ENCODE data around the gene POU5F1.
"Not testable (repeated sequence)": the region's sequence is repeated elsewhere in the genome, so short reads cannot be mapped to it uniquely, and the experiment has no call there.

The POU5F1 gene

GRCh38 chr6:31170600-31170881 is at the start of gene POU5F1:
TSS of gene POU5F1 (minus strand) at chr6:31170682. CDS start at chr6:31170620, 62 bp downstream.
- DNase-seq, result no peak
- ATAC-seq, result no peak

GRCh38 chr6:31216208-31216898 is 45.9 kb upstream of the POU5F1 start:
- ATAC-seq, result no peak
- DNase-seq, result no peak

GRCh38 chr6:31215216-31215615 is 44.7 kb upstream of the POU5F1 start:
- not testable (repeated sequence) for ATAC-seq, DNase-seq

DNA sequence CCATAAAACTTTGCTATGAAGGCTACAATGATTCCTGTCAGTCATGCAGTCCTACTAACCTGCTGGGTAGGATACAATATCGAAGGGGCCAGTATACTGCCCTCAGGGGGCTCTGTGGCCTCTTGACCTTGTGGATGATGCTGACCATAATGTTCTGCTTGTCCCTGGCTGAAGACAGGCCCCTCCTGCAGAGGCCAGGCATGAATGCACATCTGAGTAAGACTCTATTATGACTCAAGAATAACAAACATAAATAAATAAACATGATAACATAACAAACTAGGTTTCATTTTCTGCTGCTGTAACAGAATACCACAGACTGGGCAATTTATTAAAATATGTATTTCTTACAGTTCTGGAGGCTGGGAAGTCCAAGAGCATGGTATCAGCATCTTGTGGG is 44.0 kb upstream of the POU5F1 start:
- ATAC-seq (no peak), DNase-seq (no peak)

DNA sequence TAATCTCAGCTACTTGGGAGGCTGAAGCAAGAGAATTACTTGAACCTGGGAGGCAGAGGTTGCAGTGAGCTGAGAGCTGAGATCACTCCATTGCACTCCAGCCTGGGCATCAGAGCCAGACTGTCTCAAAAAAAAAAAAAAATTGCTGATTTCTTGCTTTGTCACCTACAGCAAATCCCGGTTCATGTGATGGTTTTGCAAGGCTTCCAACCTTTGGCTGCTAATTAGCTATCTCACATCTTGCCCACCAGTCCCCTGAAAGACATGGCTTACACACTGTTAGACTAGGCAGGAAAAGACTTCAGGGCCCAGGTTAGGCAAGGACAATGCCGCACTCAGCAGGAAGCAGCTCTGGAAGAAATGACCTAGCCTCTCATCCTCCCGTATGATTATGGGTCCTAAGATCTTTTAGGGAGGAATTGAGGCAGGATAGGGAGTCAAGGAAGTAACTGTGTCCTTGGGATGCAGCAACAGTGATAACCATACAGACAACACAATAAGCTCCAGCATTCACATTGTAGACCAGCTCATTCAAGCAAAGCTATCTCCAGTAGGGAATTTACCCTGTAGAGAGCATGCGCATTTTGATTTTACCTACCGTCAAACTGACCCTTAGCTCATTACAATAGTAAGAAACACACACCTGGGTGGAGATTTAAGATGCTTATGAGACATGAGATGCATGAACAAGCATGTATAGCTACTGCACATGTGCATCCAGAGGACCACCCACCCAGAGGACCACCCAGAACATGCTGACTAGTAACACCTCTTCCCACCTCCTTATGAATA is 40.5 kb upstream of the POU5F1 start:
- ATAC-seq, result no peak

DNA sequence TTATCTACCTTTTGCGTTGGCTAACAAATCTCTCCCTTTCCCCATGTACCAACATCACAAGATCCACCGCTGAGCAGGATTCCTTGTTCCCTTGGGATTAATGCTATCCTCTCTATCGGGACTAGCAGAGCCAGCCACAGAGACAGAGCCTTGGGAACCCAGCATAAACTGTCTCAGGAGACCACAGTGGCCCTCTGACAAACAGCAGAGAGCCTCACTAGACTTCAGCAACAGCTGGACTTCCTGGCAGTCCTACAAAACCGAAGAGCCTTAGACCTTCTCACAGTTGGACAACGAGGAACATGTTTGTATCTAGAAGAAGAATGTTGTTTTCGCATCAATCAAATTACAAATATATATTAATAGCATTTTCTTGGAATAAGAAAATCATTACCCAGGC is 39.6 kb upstream of the POU5F1 start:
- ATAC-seq (no peak), DNase-seq (no peak)

More for the DNA sequence above, 40.5 kb upstream of the POU5F1 start:
- no peak for DNase-seq

DNA sequence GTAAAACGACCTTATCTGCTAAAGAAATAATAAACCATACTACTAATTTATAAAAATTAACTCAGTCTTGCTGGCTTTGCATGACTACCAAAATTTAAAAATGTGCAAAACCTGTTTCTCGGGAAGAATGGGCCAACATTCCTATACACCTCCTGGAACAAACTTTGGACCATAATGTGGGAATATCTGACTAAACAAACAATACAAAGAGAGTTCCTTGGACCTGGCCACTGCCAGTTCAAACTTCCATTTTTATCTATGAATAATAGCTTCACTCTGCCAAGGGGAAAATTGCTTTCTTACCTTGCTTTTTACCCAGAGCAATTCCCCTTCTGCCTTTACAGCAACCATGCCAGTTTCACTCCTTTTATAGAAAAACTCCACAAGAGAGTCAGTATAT is 38.7 kb upstream of the POU5F1 start:
- no peak for ATAC-seq
- no peak for DNase-seq

DNA sequence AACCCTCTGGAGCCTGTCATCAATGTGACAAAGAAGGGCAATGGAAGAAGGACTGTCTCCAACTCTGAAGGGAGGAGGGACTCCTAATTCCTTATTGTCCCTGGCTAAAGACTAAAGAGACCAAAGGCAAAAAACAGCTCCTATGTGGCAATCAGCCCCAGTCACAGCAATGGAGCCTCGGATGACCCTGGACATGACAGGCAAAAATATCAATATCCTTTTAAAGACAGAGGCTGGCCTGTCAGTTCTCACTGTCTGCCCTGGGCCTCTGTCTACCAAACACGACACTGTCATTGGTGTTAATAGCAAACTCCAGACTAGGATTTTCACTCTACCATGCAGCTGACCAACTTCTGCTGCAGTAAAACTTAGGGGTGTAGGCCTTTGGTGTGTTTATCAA is 38.0 kb upstream of the POU5F1 start:
- ATAC-seq (no peak), DNase-seq (no peak)

- ATAC-seq, result no peak
- no peak for DNase-seq
Observed at GRCh38 chr6:31205638-31206037, 35.2 kb upstream of the POU5F1 start.

DNA sequence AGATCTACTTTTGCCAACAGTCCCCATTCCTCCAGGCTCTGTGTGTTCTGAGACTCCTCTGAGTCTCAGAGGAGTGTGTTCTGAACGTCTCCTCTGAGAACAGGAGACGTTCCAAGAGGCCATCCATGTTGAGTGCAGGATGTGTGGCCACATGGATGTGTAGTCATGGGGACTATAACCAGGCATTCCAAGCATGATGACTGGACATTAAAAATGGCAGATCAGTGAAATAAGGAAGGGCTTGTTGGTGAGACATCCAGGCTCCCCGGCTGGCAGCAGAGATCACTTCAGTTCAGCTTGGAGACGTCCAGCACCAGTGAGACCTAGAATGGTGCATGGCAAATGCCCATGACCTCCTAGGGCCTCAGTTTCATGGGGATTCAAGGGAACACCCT is 34.3 kb upstream of the POU5F1 start:
- no peak for DNase-seq
- no peak for ATAC-seq

- peak; percentile 62 for DNase-seq
- ATAC-seq, result peak; percentile 88
Observed at GRCh38 chr6:31203345-31203979, 33.0 kb upstream of the POU5F1 start.

DNA sequence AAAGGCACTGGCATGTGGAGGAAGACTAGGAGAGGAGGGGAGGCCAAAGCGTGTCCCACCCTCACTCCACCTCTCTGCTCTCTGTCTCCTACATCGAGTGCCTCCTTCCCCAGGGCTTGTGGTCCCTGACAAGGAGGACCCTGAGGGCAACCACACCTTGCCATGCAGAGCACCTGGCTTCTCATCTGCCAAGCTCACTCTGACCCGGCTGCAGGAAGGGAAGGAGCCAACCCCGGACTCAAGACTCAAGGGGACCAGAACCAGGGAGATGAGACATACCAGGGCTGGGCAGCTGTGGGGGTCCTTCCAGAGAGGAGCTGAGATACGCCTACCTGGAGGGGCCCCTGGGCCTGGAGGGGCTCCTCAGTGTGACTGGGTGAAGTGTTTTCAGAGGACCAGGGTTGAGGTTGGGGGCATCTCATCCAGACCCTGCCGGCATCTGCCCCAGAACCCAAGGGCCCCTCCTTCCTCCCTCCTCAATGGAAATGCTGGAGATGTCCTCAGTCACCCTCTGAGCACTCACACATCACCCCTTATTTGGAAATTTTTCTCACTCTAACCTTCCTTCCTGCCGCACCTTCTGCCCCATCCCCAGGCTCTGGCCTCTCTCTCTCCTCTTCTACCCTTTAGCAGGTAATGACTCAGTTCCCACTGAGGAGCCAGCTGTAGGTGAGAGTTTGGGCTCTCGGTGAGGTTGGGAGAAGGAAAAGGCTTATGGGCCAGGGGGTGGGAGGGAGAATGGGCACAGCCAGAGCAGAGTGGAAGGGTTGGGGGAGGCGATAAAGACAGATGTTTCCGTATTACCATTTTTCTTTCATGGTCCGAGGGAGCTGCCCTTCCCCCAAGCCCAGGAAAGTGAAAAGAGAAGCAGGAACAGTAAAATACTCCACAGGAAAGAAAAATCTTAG is 32.0 kb upstream of the POU5F1 start:
- DNase-seq (peak; percentile 37), ATAC-seq (peak; percentile 5)

DNA sequence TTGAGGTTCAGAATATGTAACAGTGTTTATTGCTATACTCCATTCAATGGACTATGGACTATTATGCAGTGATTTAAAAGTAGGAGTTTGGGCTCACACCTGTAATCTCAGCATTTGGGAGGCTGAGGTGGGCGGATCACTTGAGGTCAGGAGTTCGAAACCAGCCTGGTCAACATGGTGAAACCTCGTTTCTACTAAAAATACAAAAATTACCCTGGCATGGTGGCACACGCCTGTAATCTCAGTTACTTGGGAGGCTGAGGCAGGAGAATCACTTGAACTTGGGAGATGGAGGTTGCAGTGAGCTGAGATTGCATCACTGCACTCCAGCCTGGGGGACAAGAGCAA is 28.6 kb upstream of the POU5F1 start:
- DNase-seq, ATAC-seq: not testable (repeated sequence)

GRCh38 chr6:31197559-31198305 is 27.2 kb upstream of the POU5F1 start:
- DNase-seq (peak; percentile 91), ATAC-seq (peak; percentile 78)

DNA sequence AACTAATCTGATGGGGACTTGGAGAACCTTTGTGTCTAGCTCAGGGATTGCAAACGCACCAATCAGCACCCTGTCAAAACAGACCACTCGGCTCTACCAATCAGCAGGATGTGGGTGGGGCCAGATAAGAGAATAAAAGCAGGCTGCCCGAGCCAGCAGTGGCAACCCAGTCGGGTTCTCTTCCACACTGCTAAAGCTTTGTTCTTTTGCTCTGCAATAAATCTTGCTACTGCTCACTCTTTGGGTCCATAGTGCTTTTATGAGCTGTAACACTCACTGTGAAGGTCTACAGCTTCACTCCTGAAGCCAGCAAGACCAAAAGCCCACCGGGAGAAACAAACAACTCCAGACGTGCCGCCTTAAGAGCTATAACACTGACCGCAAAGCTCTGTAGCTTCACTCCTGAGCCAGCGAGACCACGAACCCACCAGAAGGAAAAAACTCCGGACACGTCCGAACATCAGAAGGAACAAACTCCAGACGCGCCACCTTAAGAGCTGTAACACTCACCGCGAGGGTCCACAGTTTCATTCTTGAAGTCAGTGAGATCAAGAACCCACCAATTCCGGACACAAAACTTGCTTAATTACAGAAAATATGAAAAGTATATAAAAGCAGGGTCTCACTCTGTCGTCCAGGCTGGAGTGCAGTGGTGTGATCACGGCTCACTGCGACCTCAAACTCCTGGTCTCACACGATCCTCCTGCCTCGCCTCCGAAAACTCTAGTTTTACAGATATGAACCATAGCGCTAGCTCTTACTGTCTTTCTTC is 26.0 kb upstream of the POU5F1 start:
- not testable (repeated sequence) for DNase-seq, ATAC-seq

- not testable (repeated sequence) for DNase-seq, ATAC-seq
Observed at GRCh38 chr6:31195308-31195979, 25.0 kb upstream of the POU5F1 start.

DNA sequence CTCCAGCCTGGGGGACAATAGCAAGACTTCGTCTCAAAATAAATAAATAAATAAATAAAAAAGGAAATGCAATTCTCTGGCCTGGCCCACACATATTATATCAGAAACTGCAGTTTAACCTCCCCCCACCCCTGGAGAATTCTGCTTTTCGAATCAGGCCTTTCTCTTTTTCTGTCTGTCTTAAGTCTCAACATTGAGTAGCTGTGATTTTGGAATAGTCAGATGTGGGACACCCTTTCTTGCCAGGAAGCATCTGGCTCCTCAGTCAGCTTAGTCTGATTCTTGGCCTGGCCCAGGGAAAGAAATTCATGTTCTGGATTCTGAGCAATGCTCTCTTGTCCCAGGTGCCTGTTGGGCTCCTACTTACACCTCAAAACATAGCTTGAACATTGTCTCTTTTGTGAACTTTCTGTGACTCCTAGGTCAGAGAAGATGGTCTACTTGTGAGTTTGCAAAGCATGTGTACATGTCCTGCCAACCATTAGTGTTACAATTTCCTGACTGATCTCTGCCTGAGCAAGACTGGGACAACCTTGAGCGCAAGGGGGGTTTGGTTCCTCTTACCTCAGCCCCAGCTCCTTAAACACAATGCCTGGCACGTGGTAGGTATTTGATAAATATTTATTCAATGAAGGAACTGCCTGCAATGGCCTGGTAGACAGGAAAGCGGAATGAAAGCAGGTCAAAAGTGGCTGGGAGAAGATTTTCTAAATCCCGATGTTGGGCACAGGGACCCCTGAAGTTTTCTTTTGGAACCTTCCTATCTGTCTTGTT is 23.8 kb upstream of the POU5F1 start:
- ATAC-seq (no peak), DNase-seq (no peak)

GRCh38 chr6:31193206-31193605 is 22.7 kb upstream of the POU5F1 start:
- DNase-seq, result no peak
- ATAC-seq, result no peak

- peak; percentile 72 for DNase-seq
- peak; percentile 42 for ATAC-seq
Observed at GRCh38 chr6:31192431-31193105, 22.1 kb upstream of the POU5F1 start.
